Loucy (cell line): Measurements from ENCODE around the gene PPDPF.

Experiments used
- H2AFZ ChIP-seq: fragments of 200-600 bp; sonication (generic); 2 replicates; pipeline ENCODE4 v1.6.0; 2016; ENCODE audit warnings: antibody characterized with exemption, mild to moderate bottlenecking, low read length, moderate library complexity
- H3F3A ChIP-seq: fragments of 200-600 bp; 2 replicates; pipeline ENCODE4 v1.6.0; 2016; ENCODE audit warnings: antibody characterized with exemption, low read depth, mild to moderate bottlenecking
- H3K27me3 ChIP-seq: fragments of 200-600 bp; sonication (generic); 2 replicates; pipeline ENCODE4 v1.6.1; 2014; ENCODE audit warnings: low read length, mild to moderate bottlenecking; ENCODE audit not compliant: insufficient read depth, poor library complexity, severe bottlenecking
- H3K36me3 ChIP-seq: fragments of 200-600 bp; sonication (generic); 2 replicates; pipeline ENCODE4 v1.6.1; 2016; ENCODE audit warnings: low read length; ENCODE audit not compliant: insufficient read depth
- H3K4me1 ChIP-seq: fragments of 200-600 bp; sonication (generic); 2 replicates; pipeline ENCODE4 v1.5.1; 2014; ENCODE audit warnings: low read length, mild to moderate bottlenecking; ENCODE audit not compliant: insufficient read depth, poor library complexity, severe bottlenecking
- H3K4me2 ChIP-seq: fragments of 200-600 bp; sonication (generic); 2 replicates; pipeline ENCODE4 v1.6.0; 2014; ENCODE audit warnings: antibody characterized with exemption, low read length, low read depth, mild to moderate bottlenecking; ENCODE audit not compliant: poor library complexity, severe bottlenecking
- H3K4me3 ChIP-seq: fragments of 200-600 bp; sonication (generic); 2 replicates; pipeline ENCODE4 v1.5.1; 2014; ENCODE audit warnings: low read length, mild to moderate bottlenecking, mixed read lengths; ENCODE audit not compliant: poor library complexity, severe bottlenecking
- H3K79me2 ChIP-seq: fragments of 200-600 bp; sonication (generic); 2 replicates; pipeline ENCODE4 v1.6.1; 2014; ENCODE audit warnings: low read length; ENCODE audit not compliant: insufficient read depth
- H3K9ac ChIP-seq: fragments of 200-600 bp; sonication (generic); 2 replicates; pipeline ENCODE4 v1.6.0; 2014; ENCODE audit warnings: mild to moderate bottlenecking, low read depth, low read length, moderate library complexity; ENCODE audit not compliant: poor library complexity, severe bottlenecking
- H3K9me2 ChIP-seq: fragments of 200-600 bp; sonication (generic); replicated peaks from 2 replicates; pipeline ENCODE4 v1.6.1; 2016; ENCODE audit warnings: low read depth, low read length, mixed read lengths
- H3K9me3 ChIP-seq: fragments of 200-600 bp; sonication (generic); 2 replicates; pipeline ENCODE4 v1.6.1; 2014; ENCODE audit warnings: mild to moderate bottlenecking, antibody characterized with exemption, low read length, low read depth; ENCODE audit not compliant: insufficient read depth
- H4K20me1 ChIP-seq: fragments of 200-600 bp; sonication (generic); 2 replicates; pipeline ENCODE4 v1.6.0; 2014; ENCODE audit warnings: antibody characterized with exemption, low read length, mild to moderate bottlenecking; ENCODE audit not compliant: insufficient read depth, poor library complexity, severe bottlenecking
- CTCF ChIP-seq: fragments of 200-600 bp; sonication (generic); conservative IDR thresholded peaks from 2 replicates; pipeline ENCODE4 v1.5.1; 2014; ENCODE audit warnings: mild to moderate bottlenecking, antibody characterized with exemption, low read length
- EZH2phosphoT487 ChIP-seq: fragments of 200-600 bp; IDR thresholded peaks from 2 replicates; pipeline ENCODE4 v1.6.1; 2018; ENCODE audit warnings: antibody characterized with exemption, mild to moderate bottlenecking, moderate library complexity, borderline replicate concordance

Gene PPDPF

GRCh38 chr20:63498960-63499337, 21.6 kb upstream of the PPDPF start, which contains the start of gene EEF1A2:
Gene EEF1A2, minus strand, starts transcription at chr20:63499083. Its CDS starts 1,320 bp downstream, at chr20:63497763.
- Histone ChIP-seq H3K36me3 (no peaks in the 10 kb centered on the region), H3K27me3 (no peaks in the 10 kb centered on the region), H3K79me2 (no peaks in the 10 kb centered on the region), H3K4me2 (no peak within 1 kb of the TSS), H3K4me1 (no peaks in the 10 kb centered on the region), H3K4me3 (no peak within 1 kb of the TSS), H3K9me3 (no peaks in the 10 kb centered on the region), H3K9me2 (no peaks in the 10 kb centered on the region), H3K9ac (no peak within 1 kb of the TSS), H4K20me1 (no peaks in the 10 kb centered on the region), H3F3A (no peaks in the 10 kb centered on the region), H2AFZ (no peak within 1 kb of the TSS)
- TF ChIP-seq CTCF (no peak), EZH2phosphoT487 (no peak)

GRCh38 chr20:63499338-63499969, 21.1 kb upstream of the PPDPF start:
- Histone ChIP-seq H3K4me3 (no peak overlapping the region), H3K27me3 (no peaks in the 10 kb centered on the region), H3F3A (no peaks in the 10 kb centered on the region), H2AFZ (no peak overlapping the region), H3K36me3 (no peaks in the 10 kb centered on the region), H3K4me2 (no peak overlapping the region), H4K20me1 (no peaks in the 10 kb centered on the region), H3K9ac (no peak overlapping the region), H3K4me1 (no peaks in the 10 kb centered on the region), H3K9me2 (no peaks in the 10 kb centered on the region), H3K9me3 (no peaks in the 10 kb centered on the region), H3K79me2 (no peaks in the 10 kb centered on the region)
- TF ChIP-seq EZH2phosphoT487 (no peak), CTCF (no peak)

- H3K4me2 ChIP-seq, result no peak overlapping the region
Measured at GRCh38 chr20:63500151-63500901, 20.2 kb upstream of the PPDPF start.

More at GRCh38 chr20:63500151-63500901, 20.2 kb upstream of the PPDPF start:
- TF ChIP-seq CTCF, result no peak
- no peak for TF ChIP-seq EZH2phosphoT487
- Histone ChIP-seq H3K9ac (no peak overlapping the region), H3K36me3 (no peaks in the 10 kb centered on the region), H3K27me3 (no peaks in the 10 kb centered on the region), H3K79me2 (no peaks in the 10 kb centered on the region), H3K4me3 (no peak overlapping the region), H3K9me3 (no peaks in the 10 kb centered on the region; the same call in 1 of the 2 replicates), H2AFZ (no peak overlapping the region), H4K20me1 (no peaks in the 10 kb centered on the region), H3K4me1 (no peaks in the 10 kb centered on the region), H3K9me2 (no peaks in the 10 kb centered on the region), H3F3A (no peaks in the 10 kb centered on the region)
